K562 (cell line): Measurements from ENCODE around the gene RNF114. TPM values are rescaled to one million over a fixed set of nuclear protein-coding genes. Genes with fewer than 3 reads are reported as not detected.
A peak's percentile ranks its signal among the peaks of the same experiment; 100 is the strongest.

Source experiments
- CBFB ChIP-seq: sonication (generic); formaldehyde crosslinking; IDR thresholded peaks from 2 replicates; pipeline ENCODE4 v1.4.0; 2020; ENCODE audit warnings: mild to moderate bottlenecking, missing genetic modification reagents
- CHD1 ChIP-seq: fragments of 200-600 bp; sonication (generic); IDR thresholded peaks from one replicate; pipeline ENCODE4 v1.6.1; 2012; ENCODE audit warnings: mild to moderate bottlenecking, moderate library complexity, low read length, inconsistent platforms
- ELK3 ChIP-seq: fragments of 450-650 bp; formaldehyde crosslinking; IDR thresholded peaks from 2 replicates; pipeline ENCODE4 v1.4.0; 2020; ENCODE audit warnings: mild to moderate bottlenecking
- ERF ChIP-seq: fragments of 450-650 bp; formaldehyde crosslinking; IDR thresholded peaks from 2 replicates; pipeline ENCODE4 v1.4.0; 2020; ENCODE audit warnings: mild to moderate bottlenecking, mixed read lengths
- ETV6 ChIP-seq, 3 experiments: fragments of 150-350 bp in 1 of 3; sonication (generic) in 1 of 3; formaldehyde crosslinking in 1 of 3; IDR thresholded peaks; 2 replicates each; pipeline versions ENCODE4 v1.6.1 to v1.8.0; 2014 to 2022; ENCODE audit warnings: borderline replicate concordance in 2 of 3, low read depth in 2 of 3, antibody characterized with exemption in 1 of 3, low read length in 1 of 3, mild to moderate bottlenecking in 1 of 3, missing genetic modification reagents in 1 of 3
- GATA2 ChIP-seq: sonication (generic); formaldehyde crosslinking; IDR thresholded peaks from 2 replicates; pipeline ENCODE4 v1.4.0; 2020; ENCODE audit warnings: mild to moderate bottlenecking, missing genetic modification reagents
- HMG20A ChIP-seq: fragments of 450-650 bp; formaldehyde crosslinking; conservative IDR thresholded peaks from 2 replicates; pipeline ENCODE4 v1.4.0; 2020; ENCODE audit warnings: mild to moderate bottlenecking, mixed read lengths
- KHSRP ChIP-seq: fragments of 450-650 bp; IDR thresholded peaks from 2 replicates; pipeline ENCODE4 v1.6.1; 2017
- LCOR ChIP-seq: sonication (generic); formaldehyde crosslinking; IDR thresholded peaks from 2 replicates; pipeline ENCODE4 v1.8.0; 2022; ENCODE audit warnings: mild to moderate bottlenecking, missing genetic modification reagents
- MTA1 ChIP-seq: fragments of 450-650 bp; IDR thresholded peaks from 2 replicates; pipeline ENCODE4 v1.6.1; 2017; ENCODE audit warnings: borderline replicate concordance
- NCOA6 ChIP-seq: fragments of 450-650 bp; IDR thresholded peaks from 2 replicates; pipeline ENCODE4 v1.6.1; 2017; ENCODE audit warnings: mild to moderate bottlenecking
- NCOR1 ChIP-seq: fragments of 450-650 bp; IDR thresholded peaks from 2 replicates; pipeline ENCODE4 v1.6.1; 2016; ENCODE audit warnings: mild to moderate bottlenecking, moderate library complexity
- NFYB ChIP-seq: IDR thresholded peaks from 2 replicates; pipeline ENCODE4 v1.6.1; 2011; ENCODE audit warnings: mild to moderate bottlenecking, moderate library complexity; ENCODE audit not compliant: insufficient read length; ENCODE audit errors: extremely low read depth
- PRPF4 ChIP-seq: fragments of 200-400 bp; formaldehyde crosslinking; IDR thresholded peaks from one replicate; pipeline ENCODE4 v1.6.1; 2017; ENCODE audit warnings: low read length, low read depth, mild to moderate bottlenecking; ENCODE audit not compliant: insufficient read depth, poor library complexity, severe bottlenecking
- RBM15 ChIP-seq: fragments of 200-400 bp; formaldehyde crosslinking; IDR thresholded peaks from 2 replicates; pipeline ENCODE4 v1.6.1; 2018; ENCODE audit warnings: mild to moderate bottlenecking, low read length, moderate library complexity; ENCODE audit not compliant: insufficient read depth
- SLC30A9 ChIP-seq: fragments of 250-450 bp; sonication (Bioruptor Pico); IDR thresholded peaks from 2 replicates; pipeline ENCODE4 v1.8.0; 2022; ENCODE audit warnings: mild to moderate bottlenecking, moderate library complexity
- TOE1 ChIP-seq, 2 experiments: fragments of 450-650 bp in 1 of 2; sonication (generic) in 1 of 2; formaldehyde crosslinking in 1 of 2; IDR thresholded peaks; 2 replicates each; pipeline versions ENCODE4 v1.7.1 to v1.8.0; 2016 to 2022; ENCODE audit warnings: borderline replicate concordance in 2 of 2, mild to moderate bottlenecking in 2 of 2, antibody characterized with exemption in 1 of 2, inconsistent platforms in 1 of 2, low read depth in 1 of 2, missing genetic modification reagents in 1 of 2, moderate library complexity in 1 of 2
- ZFPM2 ChIP-seq: fragments of 250-450 bp; sonication (Bioruptor Pico); IDR thresholded peaks from 2 replicates; pipeline ENCODE4 v1.5.1; 2022; ENCODE audit warnings: mild to moderate bottlenecking
- polyA plus RNA-seq, 8 experiments: library from polyadenylated mRNA; depleted of rRNA in 4 of 8; stranded (reverse) in 5 of 8; unstranded in 3 of 8; fragments of >200 nt; fragmentation: Nextera tagmentation in 2 of 8; fragmentation: Illumina TruSeq in 1 of 8; extraction: Ambion mirVana in 2 of 8; extraction: Trizol in 1 of 8; gene quantifications; 2 replicates each; pipeline versions ENCODE4 v1.2.1 to v1.2.3, GENCODE V29; 2011 to 2014; ENCODE audit warnings: inconsistent platforms in 1 of 8, missing spikeins in 1 of 8
- total RNA-seq, 7 experiments: library from RNA; depleted of rRNA in 6 of 7; stranded (reverse); fragments of >200 nt in 6 of 7; fragmentation: Illumina TruSeq in 2 of 7; extraction: Trizol in 2 of 7; gene quantifications; 2 replicates each; pipeline versions ENCODE4 v1.2.1 to v1.2.3, GENCODE V29; 2011 to 2021; ENCODE audit warnings: low replicate concordance in 1 of 7
- TF ChIP-seq, protein P1 (sequence below): fragments of 450-650 bp; IDR thresholded peaks from 2 replicates; pipeline ENCODE4 v1.7.1; 2018; ENCODE audit warnings: mild to moderate bottlenecking, low read depth; ENCODE audit not compliant: partially characterized antibody
- TF ChIP-seq, protein P2 (sequence below): fragments of 250-450 bp; sonication (Bioruptor Pico); IDR thresholded peaks from 2 replicates; pipeline ENCODE4 v1.8.0; 2021; ENCODE audit warnings: borderline replicate concordance, mild to moderate bottlenecking, moderate library complexity; ENCODE audit not compliant: poor library complexity, severe bottlenecking
- TF ChIP-seq, protein P3 (sequence below): fragments of 250-450 bp; sonication (Bioruptor Pico); IDR thresholded peaks from 2 replicates; pipeline ENCODE4 v1.4.0; 2020; ENCODE audit warnings: mild to moderate bottlenecking, moderate library complexity

RNF114 gene
- total and polyA plus RNA-seq, 9 of the 15 experiments (the other 6 are each of a cell fraction or from before 2014, with no cell fraction given) = 38.6 to 111 (median 62.6) TPM

GRCh38 chr20:49982346-49983122, 46.3 kb downstream of the RNF114 start, which contains the start of gene SNAI1 (continued):
- TF ChIP-seq ZFPM2 (CRISPR knock-in tag) (no peak), LCOR (CRISPR knock-in tag) (peak; percentile 79), TOE1 (IDR thresholded peaks at IDR 0.05; ENCODE audit: borderline replicate concordance) (peak; percentile 71; the same call in 1 of the 2 replicates), TOE1 (CRISPR knock-in tag; IDR thresholded peaks at IDR 0.05; ENCODE audit: borderline replicate concordance, low read depth) (0 out of 2 replicates have a peak, but pooled peaks have one; percentile 52), NFYB (no peak), ERF (CRISPR knock-in tag) (peak; percentile 78; the same call in 1 of the 2 replicates), ETV6 (IDR thresholded peaks at IDR 0.05; ENCODE audit: borderline replicate concordance in 1 of 2, low read depth in 2 of 2, low read length in 1 of 2) (peak; percentile 86 to 94; a peak in 3 of 4 replicates), ETV6 (CRISPR knock-in tag; IDR thresholded peaks at IDR 0.05; ENCODE audit: borderline replicate concordance) (peak; percentile 94; the same call in 1 of the 2 replicates), RBM15 (no peak), CBFB (CRISPR knock-in tag) (no peak), CHD1 (peak; percentile 36), PRPF4 (peak; percentile 50), KHSRP (no peak), MTA1 (peak; percentile 60; the same call in 1 of the 2 replicates), NCOA6 (no peak), ELK3 (CRISPR knock-in tag) (no peak), GATA2 (CRISPR knock-in tag) (no peak), NCOR1 (peak; percentile 55; the same call in 1 of the 2 replicates), SLC30A9 (CRISPR knock-in tag) (no peak), HMG20A (CRISPR knock-in tag) (no peak)
- TF ChIP-seq, protein P1, sequence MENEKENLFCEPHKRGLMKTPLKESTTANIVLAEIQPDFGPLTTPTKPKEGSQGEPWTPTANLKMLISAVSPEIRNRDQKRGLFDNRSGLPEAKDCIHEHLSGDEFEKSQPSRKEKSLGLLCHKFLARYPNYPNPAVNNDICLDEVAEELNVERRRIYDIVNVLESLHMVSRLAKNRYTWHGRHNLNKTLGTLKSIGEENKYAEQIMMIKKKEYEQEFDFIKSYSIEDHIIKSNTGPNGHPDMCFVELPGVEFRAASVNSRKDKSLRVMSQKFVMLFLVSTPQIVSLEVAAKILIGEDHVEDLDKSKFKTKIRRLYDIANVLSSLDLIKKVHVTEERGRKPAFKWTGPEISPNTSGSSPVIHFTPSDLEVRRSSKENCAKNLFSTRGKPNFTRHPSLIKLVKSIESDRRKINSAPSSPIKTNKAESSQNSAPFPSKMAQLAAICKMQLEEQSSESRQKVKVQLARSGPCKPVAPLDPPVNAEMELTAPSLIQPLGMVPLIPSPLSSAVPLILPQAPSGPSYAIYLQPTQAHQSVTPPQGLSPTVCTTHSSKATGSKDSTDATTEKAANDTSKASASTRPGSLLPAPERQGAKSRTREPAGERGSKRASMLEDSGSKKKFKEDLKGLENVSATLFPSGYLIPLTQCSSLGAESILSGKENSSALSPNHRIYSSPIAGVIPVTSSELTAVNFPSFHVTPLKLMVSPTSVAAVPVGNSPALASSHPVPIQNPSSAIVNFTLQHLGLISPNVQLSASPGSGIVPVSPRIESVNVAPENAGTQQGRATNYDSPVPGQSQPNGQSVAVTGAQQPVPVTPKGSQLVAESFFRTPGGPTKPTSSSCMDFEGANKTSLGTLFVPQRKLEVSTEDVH = no peak
- TF ChIP-seq, protein P2, sequence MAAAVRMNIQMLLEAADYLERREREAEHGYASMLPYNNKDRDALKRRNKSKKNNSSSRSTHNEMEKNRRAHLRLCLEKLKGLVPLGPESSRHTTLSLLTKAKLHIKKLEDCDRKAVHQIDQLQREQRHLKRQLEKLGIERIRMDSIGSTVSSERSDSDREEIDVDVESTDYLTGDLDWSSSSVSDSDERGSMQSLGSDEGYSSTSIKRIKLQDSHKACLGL (CRISPR knock-in tag) = no peak
- TF ChIP-seq, protein P3, sequence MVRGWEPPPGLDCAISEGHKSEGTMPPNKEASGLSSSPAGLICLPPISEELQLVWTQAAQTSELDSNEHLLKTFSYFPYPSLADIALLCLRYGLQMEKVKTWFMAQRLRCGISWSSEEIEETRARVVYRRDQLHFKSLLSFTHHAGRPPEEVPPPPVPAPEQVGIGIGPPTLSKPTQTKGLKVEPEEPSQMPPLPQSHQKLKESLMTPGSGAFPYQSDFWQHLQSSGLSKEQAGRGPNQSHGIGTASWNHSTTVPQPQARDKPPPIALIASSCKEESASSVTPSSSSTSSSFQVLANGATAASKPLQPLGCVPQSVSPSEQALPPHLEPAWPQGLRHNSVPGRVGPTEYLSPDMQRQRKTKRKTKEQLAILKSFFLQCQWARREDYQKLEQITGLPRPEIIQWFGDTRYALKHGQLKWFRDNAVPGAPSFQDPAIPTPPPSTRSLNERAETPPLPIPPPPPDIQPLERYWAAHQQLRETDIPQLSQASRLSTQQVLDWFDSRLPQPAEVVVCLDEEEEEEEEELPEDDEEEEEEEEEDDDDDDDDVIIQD (CRISPR knock-in tag) = 0 out of 2 replicates have a peak, but pooled peaks have one; percentile 65
